ENCODE results near the gene ZMIZ1. TPM values are rescaled to one million over a fixed set of nuclear protein-coding genes. Genes with fewer than 3 reads are reported as not detected.

The ZMIZ1 gene
- total and polyA plus RNA-seq, 2 experiments from 2014 or later: 9.2 to 30.9 TPM

DNA sequence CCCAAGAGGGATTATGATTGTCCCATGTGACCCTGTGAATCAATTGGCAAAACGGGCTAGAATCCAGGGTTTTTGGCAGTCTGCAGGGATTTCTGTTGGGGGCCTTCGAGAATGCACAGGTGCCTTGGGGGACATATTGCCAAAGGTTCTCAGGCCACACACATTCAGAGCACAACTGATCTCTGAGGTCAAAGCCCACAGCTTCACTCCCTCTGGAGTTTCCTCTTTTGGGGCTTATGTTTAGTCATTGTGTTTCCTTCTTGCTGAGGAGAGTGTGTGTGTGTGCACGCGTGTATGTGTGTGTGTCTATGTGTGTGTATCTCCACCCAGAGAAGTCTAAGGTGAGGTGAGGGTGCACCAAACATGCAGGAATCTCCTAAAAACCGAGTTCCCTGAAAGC lies 287.3 kb downstream of the ZMIZ1 start (continued):
- TF ChIP-seq, protein P1, sequence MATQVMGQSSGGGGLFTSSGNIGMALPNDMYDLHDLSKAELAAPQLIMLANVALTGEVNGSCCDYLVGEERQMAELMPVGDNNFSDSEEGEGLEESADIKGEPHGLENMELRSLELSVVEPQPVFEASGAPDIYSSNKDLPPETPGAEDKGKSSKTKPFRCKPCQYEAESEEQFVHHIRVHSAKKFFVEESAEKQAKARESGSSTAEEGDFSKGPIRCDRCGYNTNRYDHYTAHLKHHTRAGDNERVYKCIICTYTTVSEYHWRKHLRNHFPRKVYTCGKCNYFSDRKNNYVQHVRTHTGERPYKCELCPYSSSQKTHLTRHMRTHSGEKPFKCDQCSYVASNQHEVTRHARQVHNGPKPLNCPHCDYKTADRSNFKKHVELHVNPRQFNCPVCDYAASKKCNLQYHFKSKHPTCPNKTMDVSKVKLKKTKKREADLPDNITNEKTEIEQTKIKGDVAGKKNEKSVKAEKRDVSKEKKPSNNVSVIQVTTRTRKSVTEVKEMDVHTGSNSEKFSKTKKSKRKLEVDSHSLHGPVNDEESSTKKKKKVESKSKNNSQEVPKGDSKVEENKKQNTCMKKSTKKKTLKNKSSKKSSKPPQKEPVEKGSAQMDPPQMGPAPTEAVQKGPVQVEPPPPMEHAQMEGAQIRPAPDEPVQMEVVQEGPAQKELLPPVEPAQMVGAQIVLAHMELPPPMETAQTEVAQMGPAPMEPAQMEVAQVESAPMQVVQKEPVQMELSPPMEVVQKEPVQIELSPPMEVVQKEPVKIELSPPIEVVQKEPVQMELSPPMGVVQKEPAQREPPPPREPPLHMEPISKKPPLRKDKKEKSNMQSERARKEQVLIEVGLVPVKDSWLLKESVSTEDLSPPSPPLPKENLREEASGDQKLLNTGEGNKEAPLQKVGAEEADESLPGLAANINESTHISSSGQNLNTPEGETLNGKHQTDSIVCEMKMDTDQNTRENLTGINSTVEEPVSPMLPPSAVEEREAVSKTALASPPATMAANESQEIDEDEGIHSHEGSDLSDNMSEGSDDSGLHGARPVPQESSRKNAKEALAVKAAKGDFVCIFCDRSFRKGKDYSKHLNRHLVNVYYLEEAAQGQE (IDR thresholded peaks at IDR 0.05; ENCODE audit: unreplicated experiment): no peak
- TF ChIP-seq EZH2phosphoT487 (IDR thresholded peaks at IDR 0.05; ENCODE audit: unreplicated experiment) (no peak), JUNB (IDR thresholded peaks at IDR 0.05; ENCODE audit: unreplicated experiment) (no peak), ZNF331 (CRISPR knock-in tag; IDR thresholded peaks at IDR 0.05; ENCODE audit: low read depth) (no peak), EZH2 (IDR thresholded peaks at IDR 0.05; ENCODE audit: low read depth, unreplicated experiment) (no peak), NANOG (IDR thresholded peaks at IDR 0.05; ENCODE audit: borderline replicate concordance) (no peak)
- TF ChIP-seq, protein P2, sequence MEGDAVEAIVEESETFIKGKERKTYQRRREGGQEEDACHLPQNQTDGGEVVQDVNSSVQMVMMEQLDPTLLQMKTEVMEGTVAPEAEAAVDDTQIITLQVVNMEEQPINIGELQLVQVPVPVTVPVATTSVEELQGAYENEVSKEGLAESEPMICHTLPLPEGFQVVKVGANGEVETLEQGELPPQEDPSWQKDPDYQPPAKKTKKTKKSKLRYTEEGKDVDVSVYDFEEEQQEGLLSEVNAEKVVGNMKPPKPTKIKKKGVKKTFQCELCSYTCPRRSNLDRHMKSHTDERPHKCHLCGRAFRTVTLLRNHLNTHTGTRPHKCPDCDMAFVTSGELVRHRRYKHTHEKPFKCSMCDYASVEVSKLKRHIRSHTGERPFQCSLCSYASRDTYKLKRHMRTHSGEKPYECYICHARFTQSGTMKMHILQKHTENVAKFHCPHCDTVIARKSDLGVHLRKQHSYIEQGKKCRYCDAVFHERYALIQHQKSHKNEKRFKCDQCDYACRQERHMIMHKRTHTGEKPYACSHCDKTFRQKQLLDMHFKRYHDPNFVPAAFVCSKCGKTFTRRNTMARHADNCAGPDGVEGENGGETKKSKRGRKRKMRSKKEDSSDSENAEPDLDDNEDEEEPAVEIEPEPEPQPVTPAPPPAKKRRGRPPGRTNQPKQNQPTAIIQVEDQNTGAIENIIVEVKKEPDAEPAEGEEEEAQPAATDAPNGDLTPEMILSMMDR (conservative IDR thresholded peaks at IDR 0.05; ENCODE audit: low read depth in 2 of 2): no peak
- TF ChIP-seq, protein P3, sequence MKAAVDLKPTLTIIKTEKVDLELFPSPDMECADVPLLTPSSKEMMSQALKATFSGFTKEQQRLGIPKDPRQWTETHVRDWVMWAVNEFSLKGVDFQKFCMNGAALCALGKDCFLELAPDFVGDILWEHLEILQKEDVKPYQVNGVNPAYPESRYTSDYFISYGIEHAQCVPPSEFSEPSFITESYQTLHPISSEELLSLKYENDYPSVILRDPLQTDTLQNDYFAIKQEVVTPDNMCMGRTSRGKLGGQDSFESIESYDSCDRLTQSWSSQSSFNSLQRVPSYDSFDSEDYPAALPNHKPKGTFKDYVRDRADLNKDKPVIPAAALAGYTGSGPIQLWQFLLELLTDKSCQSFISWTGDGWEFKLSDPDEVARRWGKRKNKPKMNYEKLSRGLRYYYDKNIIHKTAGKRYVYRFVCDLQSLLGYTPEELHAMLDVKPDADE (IDR thresholded peaks at IDR 0.05): no peak

DNA sequence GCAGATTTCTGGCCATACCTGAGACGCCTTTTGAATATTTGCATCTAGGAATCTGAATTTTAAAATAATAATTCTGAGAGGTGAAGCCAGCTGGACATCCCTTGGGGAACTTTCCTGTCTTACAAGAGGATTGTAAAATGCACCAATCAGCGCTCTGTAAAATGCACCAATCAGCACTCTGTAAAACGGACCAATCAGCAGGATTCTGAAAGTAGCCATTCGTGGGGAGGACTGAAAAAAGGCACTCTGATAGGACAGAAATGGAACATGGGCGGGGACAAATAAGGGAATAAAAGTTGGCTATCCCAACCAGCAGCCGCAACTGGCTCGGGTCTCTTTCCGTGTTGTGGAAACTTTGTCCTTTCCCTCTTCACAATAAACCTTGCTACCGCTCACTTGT lies 288.4 kb downstream of the ZMIZ1 start:
- no peaks in the 10 kb centered on the region for H3K4me1 Mint-ChIP-seq
- Histone ChIP-seq H3K27ac (ENCODE audit: low read depth) (no peak overlapping the region), H3F3A (replicated peaks; ENCODE audit: low read depth) (no peaks in the 10 kb centered on the region), H2AFZ (no peak overlapping the region), H3K4me1 (ENCODE audit: insufficient read depth) (no peaks in the 10 kb centered on the region), H3K79me2 (replicated peaks; ENCODE audit: insufficient read depth) (no peaks in the 10 kb centered on the region), H3K27me3 (ENCODE audit: insufficient read depth) (no peaks in the 10 kb centered on the region), H3K4me3 (no peak overlapping the region), H4K20me1 (replicated peaks; ENCODE audit: insufficient read depth) (peaks cover 12% of the 10 kb centered on the region; the same call in 1 of the 2 replicates), H3K36me3 (ENCODE audit: insufficient read depth) (no peaks in the 10 kb centered on the region; the same call in 1 of the 2 replicates), H3K4me2 (no peak overlapping the region), H3K9me2 (ENCODE audit: insufficient read depth) (no peaks in the 10 kb centered on the region)
- no peak overlapping the region for H3K4me3 Mint-ChIP-seq
- DNase-seq (ENCODE audit: low spot score): no peak
- H3K27me3 Mint-ChIP-seq (ENCODE audit: insufficient read depth, low read depth, poor library complexity): peaks cover 6% of the 10 kb centered on the region
- H3K9me3 Mint-ChIP-seq: no peaks in the 10 kb centered on the region
- ATAC-seq: no peak
- no peak overlapping the region for H3K27ac Mint-ChIP-seq
- H3K36me3 Mint-ChIP-seq (ENCODE audit: low read depth): peaks cover 50% of the 10 kb centered on the region
- TF ChIP-seq, protein P2 (conservative IDR thresholded peaks at IDR 0.05; ENCODE audit: low read depth in 2 of 2): no peak
- TF ChIP-seq, protein P1 (IDR thresholded peaks at IDR 0.05; ENCODE audit: unreplicated experiment): no peak
- TF ChIP-seq ZNF114 (CRISPR knock-in tag; IDR thresholded peaks at IDR 0.05) (no peak), POLR2AphosphoS5 (IDR thresholded peaks at IDR 0.05; ENCODE audit: low read depth) (no peak)

Data from GM23338 (cell line).